PC-9 (cell line): ENCODE data around the gene C20orf144. TPM values are rescaled to one million over a fixed set of nuclear protein-coding genes. Genes with fewer than 3 reads are reported as not detected.

ENCODE experiments used
- BruUV-seq: library from RNA; stranded (reverse); fragments of 400-500 nt; replicated peaks from 2 replicates; lab custom pipeline; 2021; lab: Mats Ljungman, UMichigan
- CTCF ChIA-PET: fragments of 300-600 bp; sonication (Branson Sonifier 250); formaldehyde crosslinking; loops from one replicate; lab custom pipeline; 2022; ENCODE audit warnings: antibody characterized with exemption; lab: Charles Lee
- POLR2A ChIA-PET: fragments of 300-600 bp; sonication (Branson Sonifier 250); formaldehyde crosslinking; loops from one replicate; lab custom pipeline; 2022; ENCODE audit warnings: antibody characterized with exemption; ENCODE audit not compliant: unreplicated experiment; lab: Charles Lee
- DNase-seq, 2 experiments: peaks; one replicate each; pipeline versions ENCODE4 v3.0.0 to v3.0.0-alpha.2; 2015 to 2022; ENCODE audit warnings: mixed read lengths in 1 of 2
- H2AFZ ChIP-seq: fragments of 200-600 bp; sonication (generic); 2 replicates; pipeline ENCODE4 v1.8.1; 2017; ENCODE audit warnings: antibody characterized with exemption
- H3F3A ChIP-seq: fragments of 200-600 bp; sonication (generic); 2 replicates; pipeline ENCODE4 v1.8.1; 2017; ENCODE audit warnings: antibody characterized with exemption, mild to moderate bottlenecking, low read depth; ENCODE audit not compliant: insufficient read depth
- H3K27ac ChIP-seq: fragments of 200-600 bp; sonication (generic); 2 replicates; pipeline ENCODE4 v1.6.1; 2016; ENCODE audit warnings: mixed run types
- H3K27me3 ChIP-seq: fragments of 200-600 bp; sonication (generic); 2 replicates; pipeline ENCODE4 v1.6.1; 2016; ENCODE audit warnings: low read depth, mixed run types; ENCODE audit not compliant: insufficient read depth
- H3K36me3 ChIP-seq: fragments of 200-600 bp; sonication (generic); 2 replicates; pipeline ENCODE4 v1.6.1; 2016; ENCODE audit warnings: low read depth, mixed run types
- H3K4me1 ChIP-seq: fragments of 200-600 bp; sonication (generic); replicated peaks from 2 replicates; pipeline ENCODE4 v1.6.1; 2016; ENCODE audit warnings: mixed run types; ENCODE audit not compliant: insufficient read depth
- H3K4me2 ChIP-seq: fragments of 200-600 bp; sonication (generic); 2 replicates; pipeline ENCODE4 v1.6.1; 2017; ENCODE audit warnings: mixed run types
- H3K4me3 ChIP-seq: fragments of 200-600 bp; sonication (generic); 2 replicates; pipeline ENCODE4 v1.6.1; 2016; ENCODE audit warnings: mixed run types
- H3K79me2 ChIP-seq: fragments of 200-600 bp; sonication (generic); 2 replicates; pipeline ENCODE4 v1.6.1; 2017; ENCODE audit warnings: low read depth, mixed run types
- H3K9me2 ChIP-seq: fragments of 200-600 bp; sonication (generic); 2 replicates; pipeline ENCODE4 v1.8.1; 2017; ENCODE audit warnings: mild to moderate bottlenecking; ENCODE audit not compliant: insufficient read depth
- H3K9me3 ChIP-seq: fragments of 200-600 bp; sonication (generic); 2 replicates; pipeline ENCODE4 v1.8.1; 2016; ENCODE audit warnings: low read depth; ENCODE audit not compliant: insufficient read depth
- H4K20me1 ChIP-seq: fragments of 200-600 bp; sonication (generic); 2 replicates; pipeline ENCODE4 v1.8.1; 2017; ENCODE audit not compliant: insufficient read depth
- EZH2 ChIP-seq: fragments of 200-600 bp; sonication (generic); IDR thresholded peaks from 2 replicates; pipeline ENCODE4 v1.8.0; 2017; ENCODE audit warnings: antibody characterized with exemption, low read depth
- intact Hi-C: fragments of 100-400 bp; cut with micrococcal nuclease; formaldehyde crosslinking; loops from one replicate; pipeline ENCODE4 v1.10.0; 2022; ENCODE audit not compliant: unreplicated experiment
- total RNA-seq: library from RNA; stranded (reverse); gene quantifications from 2 replicates; pipeline ENCODE4 v1.2.3, GENCODE V29; 2021
- TF ChIP-seq, protein P1 (sequence below): fragments of 200-600 bp; sonication (generic); conservative IDR thresholded peaks from 2 replicates; pipeline ENCODE4 v1.6.1; 2017; ENCODE audit warnings: mixed run types, antibody characterized with exemption, mild to moderate bottlenecking, moderate library complexity

Gene C20orf144
- total RNA-seq, 1 experiment from 2014 or later = 0.20 TPM

DNA sequence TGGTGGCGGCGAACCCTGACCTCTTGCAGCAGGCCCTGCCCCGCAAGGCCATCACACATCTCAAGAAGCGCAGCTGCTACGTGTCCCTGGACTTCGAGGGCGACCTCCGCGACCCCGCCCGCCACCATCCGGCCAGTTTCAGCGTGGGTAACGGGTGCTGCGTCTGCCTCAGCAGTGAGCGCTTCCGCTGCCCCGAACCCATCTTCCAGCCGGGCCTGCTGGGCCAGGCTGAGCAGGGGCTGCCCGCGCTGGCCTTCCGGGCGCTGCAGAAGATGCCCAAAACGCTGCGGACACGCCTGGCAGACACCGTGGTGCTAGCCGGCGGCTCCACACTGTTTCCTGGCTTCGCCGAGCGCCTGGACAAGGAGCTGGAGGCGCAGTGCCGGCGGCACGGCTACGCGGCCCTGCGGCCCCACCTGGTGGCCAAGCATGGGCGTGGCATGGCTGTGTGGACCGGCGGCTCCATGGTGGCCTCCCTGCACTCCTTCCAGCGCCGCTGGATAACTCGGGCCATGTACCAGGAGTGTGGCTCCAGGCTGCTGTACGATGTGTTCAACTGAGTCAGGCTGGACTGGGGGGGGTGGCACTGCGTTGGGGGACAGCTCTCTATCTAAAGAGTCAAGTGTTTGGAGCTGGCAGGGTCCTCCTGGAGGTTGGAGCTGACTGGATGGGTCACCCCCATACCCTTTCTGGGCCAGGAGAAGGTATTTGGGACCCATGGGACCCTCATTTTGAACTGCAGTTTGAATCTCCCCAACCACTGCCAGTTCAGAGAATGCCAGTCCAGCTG is 5.7 kb downstream of the C20orf144 start:
- H2AFZ ChIP-seq = peak overlapping the region; percentile 78
- H3K27ac ChIP-seq = peak overlapping the region; percentile 14; the same call in 1 of the 2 replicates
- H4K20me1 ChIP-seq = no peaks in the 10 kb centered on the region
- peaks cover 50% of the 10 kb centered on the region for H3F3A ChIP-seq
- peaks cover 40% of the 10 kb centered on the region; the same call in 1 of the 2 replicates for H3K4me1 ChIP-seq
- peak overlapping the region; percentile 62; the same call in 1 of the 2 replicates for H3K4me3 ChIP-seq
- TF ChIP-seq EZH2 = no peak
- TF ChIP-seq, protein P1, sequence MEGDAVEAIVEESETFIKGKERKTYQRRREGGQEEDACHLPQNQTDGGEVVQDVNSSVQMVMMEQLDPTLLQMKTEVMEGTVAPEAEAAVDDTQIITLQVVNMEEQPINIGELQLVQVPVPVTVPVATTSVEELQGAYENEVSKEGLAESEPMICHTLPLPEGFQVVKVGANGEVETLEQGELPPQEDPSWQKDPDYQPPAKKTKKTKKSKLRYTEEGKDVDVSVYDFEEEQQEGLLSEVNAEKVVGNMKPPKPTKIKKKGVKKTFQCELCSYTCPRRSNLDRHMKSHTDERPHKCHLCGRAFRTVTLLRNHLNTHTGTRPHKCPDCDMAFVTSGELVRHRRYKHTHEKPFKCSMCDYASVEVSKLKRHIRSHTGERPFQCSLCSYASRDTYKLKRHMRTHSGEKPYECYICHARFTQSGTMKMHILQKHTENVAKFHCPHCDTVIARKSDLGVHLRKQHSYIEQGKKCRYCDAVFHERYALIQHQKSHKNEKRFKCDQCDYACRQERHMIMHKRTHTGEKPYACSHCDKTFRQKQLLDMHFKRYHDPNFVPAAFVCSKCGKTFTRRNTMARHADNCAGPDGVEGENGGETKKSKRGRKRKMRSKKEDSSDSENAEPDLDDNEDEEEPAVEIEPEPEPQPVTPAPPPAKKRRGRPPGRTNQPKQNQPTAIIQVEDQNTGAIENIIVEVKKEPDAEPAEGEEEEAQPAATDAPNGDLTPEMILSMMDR = peak; percentile 91
- H3K4me2 ChIP-seq = peak overlapping the region; percentile 82
- peak; percentile 66 to 88 for DNase-seq
- intact Hi-C loops = loop anchor here (1.0 to 10.0 kb wide), 5 partner anchors 211 to 571 kb away; partner anchors contain the start of gene RALY
- 0 out of 2 replicates have a peak, but pooled peaks cover 6% of the 10 kb centered on the region for H3K36me3 ChIP-seq
- H3K79me2 ChIP-seq = peaks cover 26% of the 10 kb centered on the region
- H3K9me3 ChIP-seq = no peaks in the 10 kb centered on the region
- ChIA-PET CTCF (interaction anchor here (0.6 to 1.0 kb wide), 4 partner anchors 37 to 405 kb away, joined by 3 to 9 read pairs (median 5); partner anchors contain the start of gene CBFA2T2), POLR2A (interaction anchor here (0.5 to 0.6 kb wide), 5 partner anchors 53 to 455 kb away, joined by 4 to 7 read pairs (median 5); no protein-coding TSS in a partner anchor)
- BruUV-seq = no TSS peak
- H3K27me3 ChIP-seq = no peaks in the 10 kb centered on the region
- no peaks in the 10 kb centered on the region for H3K9me2 ChIP-seq

GRCh38 chr20:33668466-33669155 is 6.5 kb downstream of the C20orf144 start:
- no peaks in the 10 kb centered on the region for H3K9me2 ChIP-seq
- no peaks in the 10 kb centered on the region for H3K9me3 ChIP-seq
- H3K79me2 ChIP-seq = peaks cover 34% of the 10 kb centered on the region
- no peaks in the 10 kb centered on the region for H4K20me1 ChIP-seq
- no peaks in the 10 kb centered on the region for H3K27me3 ChIP-seq
- H3K27ac ChIP-seq = no peak overlapping the region
- ChIA-PET CTCF (interaction anchor here (0.5 to 1.0 kb wide), 6 partner anchors 36 to 461 kb away, joined by 3 to 16 read pairs (median 4); partner anchors contain the start of gene CBFA2T2), POLR2A (interaction anchor here (0.5 to 0.6 kb wide), 6 partner anchors 52 to 455 kb away, joined by 3 to 7 read pairs (median 4); no protein-coding TSS in a partner anchor)
- BruUV-seq = TSS peak; percentile 21
- no peak for TF ChIP-seq EZH2
- TF ChIP-seq, protein P1 = no peak
- H2AFZ ChIP-seq = no peak overlapping the region
- H3K4me3 ChIP-seq = peak overlapping the region; percentile 62; the same call in 1 of the 2 replicates
- peaks cover 50% of the 10 kb centered on the region for H3F3A ChIP-seq
- H3K36me3 ChIP-seq = 0 out of 2 replicates have a peak, but pooled peaks cover 6% of the 10 kb centered on the region
- intact Hi-C loops = loop anchor here (1.0 to 10.0 kb wide), 4 partner anchors 211 to 399 kb away; partner anchors contain the start of gene RALY
- peaks cover 40% of the 10 kb centered on the region; the same call in 1 of the 2 replicates for H3K4me1 ChIP-seq
- DNase-seq = no peak
- peak overlapping the region; percentile 82 for H3K4me2 ChIP-seq
